Prostate gland (tissue), 2 donors: ENCODE measurements around the gene GLYATL1. TPM values are rescaled to one million over a fixed set of nuclear protein-coding genes. Genes with fewer than 3 reads are reported as not detected.
A peak's percentile ranks its signal among the peaks of the same experiment; 100 is the strongest.

Source experiments
- DNase-seq: peaks from one replicate; pipeline ENCODE4 v3.0.0-alpha.2; 2019; ENCODE audit warnings: low spot score
- H3K27ac ChIP-seq, 2 donors: fragments of 200-600 bp; sonication (generic); 2 replicates each; pipeline ENCODE4 v1.5.1; 2017 to 2019
- H3K27me3 ChIP-seq: fragments of 200-600 bp; sonication (generic); replicated peaks from 2 replicates; pipeline ENCODE4 v1.5.1; 2019; ENCODE audit not compliant: insufficient read depth
- H3K36me3 ChIP-seq, 2 donors: fragments of 200-600 bp; sonication (generic); 1 replicate in 1 of 2; 2 replicates in 1 of 2; pipeline versions ENCODE4 v1.5.1 to v1.8.1; 2017 to 2019
- H3K4me1 ChIP-seq: fragments of 200-600 bp; sonication (generic); replicated peaks from 2 replicates; pipeline ENCODE4 v1.5.1; 2019
- H3K4me3 ChIP-seq, 2 donors: fragments of 200-600 bp; sonication (generic); 2 replicates each; pipeline ENCODE4 v1.5.1; 2017 to 2019
- H3K9me3 ChIP-seq: fragments of 200-600 bp; sonication (generic); 2 replicates; pipeline ENCODE4 v1.5.1; 2017
- POLR2A ChIP-seq: fragments of 450-650 bp; IDR thresholded peaks from one replicate; pipeline ENCODE4 v1.6.1; 2016; ENCODE audit warnings: antibody characterized with exemption, mild to moderate bottlenecking
- POLR2AphosphoS5 ChIP-seq: sonication (generic); formaldehyde crosslinking; IDR thresholded peaks from one replicate; pipeline ENCODE4 v1.6.1; 2017; ENCODE audit warnings: antibody characterized with exemption
- WGBS: methylation state at CpG from one replicate; pipeline ENCODE4 v1.1.5; 2018; 5-methylcytosine and 5-hydroxymethylcytosine counted together
- intact Hi-C: fragments of 100-400 bp; cut with DNase I; formaldehyde crosslinking; loops from one replicate; pipeline ENCODE4 v1.14.2; 2022
- total RNA-seq, 2 donors: library from RNA; depleted of rRNA; stranded (reverse); fragments of >200 nt; gene quantifications; one replicate each; pipeline ENCODE4 v1.1.0, GENCODE V29; 2016
- TF ChIP-seq, protein P1 (sequence below), 4 experiments: fragments of 200-600 bp in 2 of 4; fragments of 450-650 bp in 2 of 4; sonication (generic) in 2 of 4; IDR thresholded peaks; 1 replicate in 3 of 4; 2 replicates in 1 of 4; pipeline ENCODE4 v1.5.1; 2016 to 2019; ENCODE audit warnings: antibody characterized with exemption in 4 of 4, mild to moderate bottlenecking in 2 of 4, moderate library complexity in 2 of 4

Gene GLYATL1
- total RNA-seq, 2 donors from 2014 or later: 4.0 to 33.7 TPM

DNA sequence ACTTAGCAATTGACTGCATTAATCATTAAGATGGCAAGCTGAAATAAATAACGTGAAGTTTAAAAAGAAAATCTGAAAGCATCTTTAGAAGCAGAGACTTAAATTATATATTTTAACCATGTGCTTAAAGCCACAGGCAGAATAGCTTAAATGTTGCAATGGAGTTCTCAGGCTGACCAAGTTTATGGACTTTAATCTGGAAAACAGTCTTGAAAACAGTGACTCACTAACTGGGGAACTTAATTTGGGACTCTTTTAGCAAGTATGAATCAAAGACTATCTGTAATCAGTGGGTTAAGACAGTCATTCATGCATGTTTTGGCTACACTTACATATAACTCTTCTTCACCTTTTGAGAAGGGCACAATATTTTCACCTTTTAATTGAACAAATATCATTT lies 12.6 kb upstream of the GLYATL1 start:
- intact Hi-C loops: no loop called here
- H3K4me1 ChIP-seq: peaks cover 12% of the 10 kb centered on the region
- peak overlapping the region; percentile 41 to 48 for H3K27ac ChIP-seq
- no peaks in the 10 kb centered on the region for H3K9me3 ChIP-seq
- H3K27me3 ChIP-seq: no peaks in the 10 kb centered on the region
- TF ChIP-seq, protein P1, sequence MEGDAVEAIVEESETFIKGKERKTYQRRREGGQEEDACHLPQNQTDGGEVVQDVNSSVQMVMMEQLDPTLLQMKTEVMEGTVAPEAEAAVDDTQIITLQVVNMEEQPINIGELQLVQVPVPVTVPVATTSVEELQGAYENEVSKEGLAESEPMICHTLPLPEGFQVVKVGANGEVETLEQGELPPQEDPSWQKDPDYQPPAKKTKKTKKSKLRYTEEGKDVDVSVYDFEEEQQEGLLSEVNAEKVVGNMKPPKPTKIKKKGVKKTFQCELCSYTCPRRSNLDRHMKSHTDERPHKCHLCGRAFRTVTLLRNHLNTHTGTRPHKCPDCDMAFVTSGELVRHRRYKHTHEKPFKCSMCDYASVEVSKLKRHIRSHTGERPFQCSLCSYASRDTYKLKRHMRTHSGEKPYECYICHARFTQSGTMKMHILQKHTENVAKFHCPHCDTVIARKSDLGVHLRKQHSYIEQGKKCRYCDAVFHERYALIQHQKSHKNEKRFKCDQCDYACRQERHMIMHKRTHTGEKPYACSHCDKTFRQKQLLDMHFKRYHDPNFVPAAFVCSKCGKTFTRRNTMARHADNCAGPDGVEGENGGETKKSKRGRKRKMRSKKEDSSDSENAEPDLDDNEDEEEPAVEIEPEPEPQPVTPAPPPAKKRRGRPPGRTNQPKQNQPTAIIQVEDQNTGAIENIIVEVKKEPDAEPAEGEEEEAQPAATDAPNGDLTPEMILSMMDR (IDR thresholded peaks at IDR 0.05): no peak
- no peak for TF ChIP-seq POLR2A
- no peak for TF ChIP-seq POLR2AphosphoS5
- H3K36me3 ChIP-seq: no peaks in the 10 kb centered on the region
- DNase-seq: no peak
- H3K4me3 ChIP-seq: no peak overlapping the region
- 19% methylated on average over 1 of the region's 1 CpG for WGBS

DNA sequence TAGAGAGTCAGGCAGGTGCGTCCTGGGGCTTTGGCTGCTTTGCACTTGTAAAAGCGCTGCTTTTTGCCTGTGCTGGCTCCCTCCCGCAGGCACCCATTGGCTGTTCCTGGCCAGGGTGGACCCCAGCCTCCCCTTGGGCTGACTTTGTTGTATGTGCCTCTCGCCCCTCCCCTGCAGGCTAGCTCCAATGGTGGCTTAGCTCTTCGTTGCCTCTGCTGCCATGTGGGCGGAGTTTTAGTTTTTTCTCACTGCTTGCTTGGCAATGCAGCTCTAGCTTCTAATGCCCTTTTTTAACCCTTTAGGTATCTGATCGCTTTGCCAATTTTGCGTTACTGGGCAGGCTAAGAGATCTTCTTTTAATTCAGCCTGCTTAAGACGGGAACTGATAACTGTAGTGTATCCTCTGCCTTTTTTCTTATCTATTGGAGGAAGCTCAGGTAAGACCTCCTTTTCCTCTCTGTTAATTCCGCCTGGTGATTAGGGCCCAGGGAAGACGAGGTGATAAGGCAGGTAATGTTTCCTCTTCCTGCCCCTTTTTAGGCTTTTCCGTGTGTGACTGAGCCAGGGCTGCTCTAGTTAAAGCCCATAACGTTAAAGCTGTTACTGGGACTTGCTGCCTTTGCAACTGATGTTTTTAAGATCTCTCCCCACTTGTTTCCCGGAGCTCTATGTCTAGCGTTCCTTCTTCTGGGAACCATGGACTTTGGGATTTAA lies 11.7 kb upstream of the GLYATL1 start:
- peak overlapping the region in 1 of 2 donors; percentile 3 for H3K4me3 ChIP-seq
- no peaks in the 10 kb centered on the region for H3K36me3 ChIP-seq
- peak; percentile 37 for DNase-seq
- no peaks in the 10 kb centered on the region for H3K27me3 ChIP-seq
- TF ChIP-seq POLR2AphosphoS5 (peak; percentile 33), POLR2A (no peak)
- TF ChIP-seq, protein P1 (IDR thresholded peaks at IDR 0.05): no peak
- peaks cover 12% of the 10 kb centered on the region for H3K4me1 ChIP-seq
- intact Hi-C loops: no loop called here
- H3K27ac ChIP-seq: peak overlapping the region; percentile 41 to 48
- no peaks in the 10 kb centered on the region for H3K9me3 ChIP-seq
- WGBS: 10% methylated on average over 15 of the region's 15 CpGs

DNA sequence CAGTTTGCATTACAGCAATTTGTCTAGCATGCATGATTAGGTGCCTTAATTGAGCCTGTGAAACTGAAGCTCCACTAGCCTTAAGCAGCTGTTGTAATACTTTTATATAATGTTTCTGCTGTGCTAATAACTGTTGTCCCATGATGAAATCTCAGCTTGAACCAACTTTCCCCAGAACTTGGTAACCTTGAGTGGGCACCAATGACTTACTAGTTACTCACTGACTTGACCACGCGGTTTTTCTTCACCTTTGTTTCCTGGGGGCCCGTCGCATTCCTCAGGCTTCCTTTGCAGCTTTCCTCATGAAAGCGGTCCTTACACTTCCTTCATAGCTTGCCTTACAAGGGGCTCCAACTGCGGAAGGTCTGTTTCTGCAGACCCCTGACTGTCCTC lies 11.2 kb upstream of the GLYATL1 start:
- Histone ChIP-seq H3K36me3 (no peaks in the 10 kb centered on the region), H3K4me1 (peaks cover 12% of the 10 kb centered on the region), H3K4me3 (peak overlapping the region in 1 of 2 donors; percentile 3), H3K9me3 (no peaks in the 10 kb centered on the region), H3K27ac (peak overlapping the region; percentile 41 to 48), H3K27me3 (no peaks in the 10 kb centered on the region)
- 36% methylated on average over 6 of the region's 6 CpGs for WGBS
- DNase-seq: no peak
- TF ChIP-seq POLR2A (no peak), POLR2AphosphoS5 (no peak)
- TF ChIP-seq, protein P1 (IDR thresholded peaks at IDR 0.05): no peak
- intact Hi-C loops: no loop called here

DNA sequence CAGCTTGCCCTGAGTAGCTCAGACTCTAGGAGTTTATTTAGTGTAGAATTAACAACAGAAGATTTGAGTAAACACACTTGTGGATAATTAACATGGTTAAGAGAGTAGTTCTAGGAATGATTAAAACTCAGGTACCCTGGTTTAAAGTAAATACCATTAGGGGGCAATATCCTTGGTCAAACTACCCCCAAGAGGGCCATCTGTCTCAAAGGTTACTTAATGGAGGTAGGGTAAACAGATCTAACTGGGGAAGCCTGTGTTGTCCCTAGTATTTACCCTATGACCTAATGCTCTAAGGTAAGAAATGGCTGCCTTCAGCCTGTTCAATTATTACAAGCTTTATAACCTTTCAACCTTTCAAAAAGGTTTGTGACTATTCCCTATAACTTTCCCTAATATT lies 10.6 kb upstream of the GLYATL1 start:
- H3K9me3 ChIP-seq: no peaks in the 10 kb centered on the region
- H3K4me3 ChIP-seq: no peak overlapping the region
- H3K36me3 ChIP-seq: no peaks in the 10 kb centered on the region
- H3K27me3 ChIP-seq: no peaks in the 10 kb centered on the region
- no peak for DNase-seq
- H3K4me1 ChIP-seq: peaks cover 12% of the 10 kb centered on the region
- TF ChIP-seq, protein P1 (IDR thresholded peaks at IDR 0.05): no peak
- TF ChIP-seq POLR2AphosphoS5: no peak
- TF ChIP-seq POLR2A: no peak
- no peak overlapping the region for H3K27ac ChIP-seq
- intact Hi-C loops: no loop called here

DNA sequence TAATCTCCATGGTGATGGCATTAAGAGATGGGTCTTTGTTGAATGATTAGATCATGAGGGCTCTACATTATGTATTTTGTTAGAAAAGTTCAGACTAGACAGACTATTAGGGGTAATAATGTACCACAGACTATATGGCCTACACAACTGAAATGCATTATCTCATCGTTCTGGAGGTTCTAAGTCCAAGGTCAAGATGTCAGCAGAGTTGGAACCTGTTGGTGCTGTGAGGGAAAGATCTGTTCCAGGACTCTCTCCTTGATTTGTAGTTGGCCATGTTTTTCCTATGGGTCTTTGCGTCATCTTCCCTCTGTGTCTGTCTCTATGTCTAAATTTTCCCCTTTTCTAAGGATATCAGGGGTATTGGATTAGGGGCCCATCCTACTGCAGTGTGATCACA lies 8.4 kb upstream of the GLYATL1 start:
- Histone ChIP-seq H3K36me3 (no peaks in the 10 kb centered on the region), H3K27me3 (no peaks in the 10 kb centered on the region), H3K4me3 (no peak overlapping the region), H3K27ac (no peak overlapping the region), H3K9me3 (no peaks in the 10 kb centered on the region), H3K4me1 (peaks cover 12% of the 10 kb centered on the region)
- intact Hi-C loops: no loop called here
- 82% methylated on average over 2 of the region's 2 CpGs for WGBS
- DNase-seq: no peak
- TF ChIP-seq POLR2A (no peak), POLR2AphosphoS5 (no peak)
- TF ChIP-seq, protein P1 (IDR thresholded peaks at IDR 0.05): no peak
